ENCODE data around the gene DOCK10.

DOCK10 gene

DNA sequence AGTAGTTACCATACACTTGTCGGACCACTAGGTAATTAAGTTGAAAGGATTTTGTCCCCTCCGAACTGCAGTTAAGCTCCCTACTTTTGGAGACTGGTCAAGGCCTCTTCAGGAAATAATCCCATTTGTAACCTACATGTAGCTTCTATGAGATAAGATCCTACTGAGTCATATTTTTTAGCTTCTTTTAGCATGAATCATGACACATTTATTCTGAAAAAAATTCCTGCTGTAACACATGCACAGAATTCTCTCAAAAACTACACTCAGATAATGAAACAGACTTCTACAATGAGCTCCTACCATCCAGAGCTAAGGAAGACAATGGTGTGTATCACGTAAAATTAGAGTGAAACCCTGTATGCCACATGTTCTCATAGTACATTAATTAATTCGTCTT lies 225.5 kb downstream of the DOCK10 start:
- DNase-seq (ENCODE audit: low read depth), result no peak
- TF ChIP-seq, protein P1, sequence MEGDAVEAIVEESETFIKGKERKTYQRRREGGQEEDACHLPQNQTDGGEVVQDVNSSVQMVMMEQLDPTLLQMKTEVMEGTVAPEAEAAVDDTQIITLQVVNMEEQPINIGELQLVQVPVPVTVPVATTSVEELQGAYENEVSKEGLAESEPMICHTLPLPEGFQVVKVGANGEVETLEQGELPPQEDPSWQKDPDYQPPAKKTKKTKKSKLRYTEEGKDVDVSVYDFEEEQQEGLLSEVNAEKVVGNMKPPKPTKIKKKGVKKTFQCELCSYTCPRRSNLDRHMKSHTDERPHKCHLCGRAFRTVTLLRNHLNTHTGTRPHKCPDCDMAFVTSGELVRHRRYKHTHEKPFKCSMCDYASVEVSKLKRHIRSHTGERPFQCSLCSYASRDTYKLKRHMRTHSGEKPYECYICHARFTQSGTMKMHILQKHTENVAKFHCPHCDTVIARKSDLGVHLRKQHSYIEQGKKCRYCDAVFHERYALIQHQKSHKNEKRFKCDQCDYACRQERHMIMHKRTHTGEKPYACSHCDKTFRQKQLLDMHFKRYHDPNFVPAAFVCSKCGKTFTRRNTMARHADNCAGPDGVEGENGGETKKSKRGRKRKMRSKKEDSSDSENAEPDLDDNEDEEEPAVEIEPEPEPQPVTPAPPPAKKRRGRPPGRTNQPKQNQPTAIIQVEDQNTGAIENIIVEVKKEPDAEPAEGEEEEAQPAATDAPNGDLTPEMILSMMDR (IDR thresholded peaks at IDR 0.05; ENCODE audit: insufficient read depth, low read depth, low read length, missing control alignments), result no peak
- no peak overlapping the region for H3K4me3 ChIP-seq (ENCODE audit: low read depth, low read length)

GRCh38 chr2:224813578-224813977 lies 228.7 kb downstream of the DOCK10 start:
- DNase-seq (ENCODE audit: low read depth), result no peak
- TF ChIP-seq, protein P1 (IDR thresholded peaks at IDR 0.05; ENCODE audit: insufficient read depth, low read depth, low read length, missing control alignments), result no peak
- H3K4me3 ChIP-seq (ENCODE audit: low read depth, low read length), result no peak overlapping the region

DNA sequence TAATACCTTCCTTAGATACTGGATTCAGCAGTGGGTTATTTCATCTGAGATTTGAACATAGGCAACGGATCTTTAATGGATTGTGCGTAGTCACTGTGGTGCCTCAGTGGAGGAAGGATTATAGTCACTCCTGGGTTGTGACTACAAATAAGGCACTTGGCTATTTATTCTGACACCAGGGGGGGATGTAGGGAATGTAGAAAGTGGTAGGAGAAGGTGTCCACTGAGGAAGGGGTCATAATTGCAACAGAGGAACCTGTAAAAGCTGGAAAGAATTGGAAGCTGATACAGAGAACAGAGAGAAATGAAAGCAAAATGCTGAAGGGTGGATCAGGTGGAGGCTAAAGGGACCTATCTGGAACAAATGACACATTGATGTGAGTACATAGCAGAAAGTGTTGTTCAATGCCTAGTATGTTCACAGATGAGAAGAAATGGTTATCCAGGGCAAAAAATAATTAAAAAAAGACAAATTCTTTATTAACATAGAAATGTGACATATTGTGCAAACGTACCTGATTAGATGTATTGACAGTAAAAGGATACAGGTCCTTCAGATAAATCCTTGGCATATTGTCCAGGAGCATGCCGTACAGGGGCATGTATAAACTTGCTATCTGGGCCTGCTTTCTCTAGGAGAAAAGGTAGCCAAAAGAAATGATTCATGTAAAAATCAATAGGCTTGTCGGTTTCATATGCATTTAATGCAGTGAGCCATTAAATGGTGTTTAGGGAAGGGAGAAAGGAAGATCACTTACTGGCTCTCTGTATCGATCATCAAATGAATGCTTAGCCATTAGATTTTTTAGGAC lies 234.9 kb downstream of the DOCK10 start:
- TF ChIP-seq, protein P1 (IDR thresholded peaks at IDR 0.05; ENCODE audit: insufficient read depth, low read depth, low read length, missing control alignments), result no peak
- H3K4me3 ChIP-seq (ENCODE audit: low read depth, low read length), result no peak overlapping the region
- DNase-seq (ENCODE audit: low read depth), result no peak

DNA sequence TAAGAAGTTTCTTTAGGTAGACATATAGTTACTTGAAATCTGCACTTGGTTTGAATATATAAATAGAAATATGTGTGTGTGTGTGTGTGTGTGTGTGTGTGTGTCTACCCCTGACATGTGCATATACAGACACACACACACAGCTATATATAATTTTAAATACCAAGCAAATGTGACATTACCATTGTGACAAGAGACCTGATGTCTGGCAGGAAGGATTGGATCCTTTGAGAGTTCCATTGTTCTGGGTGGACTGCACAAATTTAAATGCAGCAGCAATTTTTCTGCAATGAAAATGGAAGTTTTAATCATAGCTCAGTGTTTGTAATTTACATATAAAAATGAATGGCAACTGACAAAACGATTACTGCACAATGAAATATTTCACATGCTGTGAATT lies 238.3 kb downstream of the DOCK10 start:
- no peak for DNase-seq (ENCODE audit: low read depth)
- H3K4me3 ChIP-seq (ENCODE audit: low read depth, low read length), result no peak overlapping the region
- TF ChIP-seq, protein P1 (IDR thresholded peaks at IDR 0.05; ENCODE audit: insufficient read depth, low read depth, low read length, missing control alignments), result no peak

- TF ChIP-seq, protein P1 (IDR thresholded peaks at IDR 0.05; ENCODE audit: insufficient read depth, low read depth, low read length, missing control alignments), result no peak
- no peak for DNase-seq (ENCODE audit: low read depth)
- H3K4me3 ChIP-seq (ENCODE audit: low read depth, low read length), result no peak overlapping the region
These were observed 239.9 kb downstream of the DOCK10 start for GRCh38 chr2:224802407-224802806.

DNA sequence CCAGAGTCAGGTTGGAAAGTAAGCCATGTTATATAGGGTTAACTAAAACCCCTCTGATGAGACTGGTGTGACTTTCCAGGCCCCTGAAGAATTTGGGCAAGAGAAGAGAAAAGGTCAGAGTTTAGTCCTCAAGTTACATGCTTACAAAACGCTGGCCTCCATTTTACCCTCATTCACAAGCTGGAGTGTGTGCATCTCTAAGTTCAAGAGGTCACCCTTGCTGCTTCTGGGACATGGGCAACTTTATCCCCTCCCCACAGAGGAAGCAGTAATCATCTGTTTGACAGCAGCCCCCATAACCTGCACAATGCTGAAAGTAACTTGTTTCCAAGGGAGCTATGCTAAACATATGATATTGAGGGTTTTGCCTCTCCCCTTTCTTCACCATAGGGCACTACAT lies 240.9 kb downstream of the DOCK10 start:
- DNase-seq (ENCODE audit: low read depth), result no peak
- TF ChIP-seq, protein P1 (IDR thresholded peaks at IDR 0.05; ENCODE audit: insufficient read depth, low read depth, low read length, missing control alignments), result no peak
- no peak overlapping the region for H3K4me3 ChIP-seq (ENCODE audit: low read depth, low read length)

GRCh38 chr2:224799691-224800090 lies 242.6 kb downstream of the DOCK10 start:
- no peak for DNase-seq (ENCODE audit: low read depth)
- H3K4me3 ChIP-seq (ENCODE audit: low read depth, low read length), result no peak overlapping the region
- TF ChIP-seq, protein P1 (IDR thresholded peaks at IDR 0.05; ENCODE audit: insufficient read depth, low read depth, low read length, missing control alignments), result no peak
